K562 (cell line): Measurements from ENCODE around the gene NUP85. TPM values are rescaled to one million over a fixed set of nuclear protein-coding genes. Genes with fewer than 3 reads are reported as not detected.

Experiments
- E2F6 ChIP-seq, 2 experiments: IDR thresholded peaks; 2 replicates each; pipeline ENCODE4 v1.6.1; 2011; ENCODE audit warnings: borderline replicate concordance in 1 of 2, control low read depth in 1 of 2, low read depth in 1 of 2, low read length in 1 of 2, mild to moderate bottlenecking in 1 of 2, mixed read lengths in 1 of 2, moderate library complexity in 1 of 2; ENCODE audit not compliant: insufficient read depth in 1 of 2, insufficient read length in 1 of 2, poor library complexity in 1 of 2, severe bottlenecking in 1 of 2; ENCODE audit errors: extremely low read depth in 1 of 2
- EZH2 ChIP-seq: IDR thresholded peaks from 2 replicates; pipeline ENCODE4 v1.6.1; 2012; ENCODE audit warnings: low read depth, mild to moderate bottlenecking, inconsistent platforms, low read length, borderline replicate concordance
- HNRNPUL1 ChIP-seq: fragments of 200-400 bp; formaldehyde crosslinking; IDR thresholded peaks from 2 replicates; pipeline ENCODE4 v1.6.1; 2017; ENCODE audit warnings: low read length
- IRF9 ChIP-seq: fragments of 450-650 bp; IDR thresholded peaks from 2 replicates; pipeline ENCODE4 v1.6.1; 2016; ENCODE audit warnings: missing biosample characterization, missing genetic modification characterization
- MECOM ChIP-seq: fragments of 250-450 bp; sonication (Bioruptor Pico); IDR thresholded peaks from 2 replicates; pipeline ENCODE4 v1.8.0; 2022; ENCODE audit warnings: inconsistent platforms
- NUFIP1 ChIP-seq: fragments of 450-650 bp; IDR thresholded peaks from 2 replicates; pipeline ENCODE4 v1.6.1; 2018; ENCODE audit not compliant: partially characterized antibody
- SAP30 ChIP-seq: fragments of 200-600 bp; sonication (generic); IDR thresholded peaks from 2 replicates; pipeline ENCODE4 v1.6.1; 2012; ENCODE audit warnings: borderline replicate concordance, low read depth, mild to moderate bottlenecking, moderate library complexity, low read length, control low read depth, inconsistent platforms; ENCODE audit not compliant: insufficient read depth, poor library complexity, severe bottlenecking
- SMARCB1 ChIP-seq: IDR thresholded peaks from 2 replicates; pipeline ENCODE4 v1.6.1; 2011; ENCODE audit warnings: improper control_type of control experiment, low read depth; ENCODE audit not compliant: insufficient read length
- YY1 ChIP-seq, 3 experiments: IDR thresholded peaks; 2 replicates each; pipeline ENCODE4 v1.6.1; 2011; ENCODE audit warnings: low read length in 2 of 3, mild to moderate bottlenecking in 2 of 3, moderate library complexity in 2 of 3, borderline replicate concordance in 1 of 3, control low read depth in 1 of 3, low read depth in 1 of 3; ENCODE audit not compliant: insufficient read depth in 3 of 3, insufficient replicate concordance in 2 of 3, control insufficient read depth in 1 of 3, insufficient read length in 1 of 3; ENCODE audit errors: extremely low read depth in 1 of 3
- ZNF3 ChIP-seq: fragments of 250-450 bp; sonication (Bioruptor Pico); IDR thresholded peaks from 2 replicates; pipeline ENCODE4 v1.5.0; 2021; ENCODE audit warnings: mild to moderate bottlenecking, moderate library complexity
- ZNF408 ChIP-seq: fragments of 250-450 bp; sonication (Bioruptor Pico); IDR thresholded peaks from 2 replicates; pipeline ENCODE4 v1.4.0; 2020; ENCODE audit warnings: low read depth, mild to moderate bottlenecking, moderate library complexity
- polyA plus RNA-seq, 8 experiments: library from polyadenylated mRNA; depleted of rRNA in 4 of 8; stranded (reverse) in 5 of 8; unstranded in 3 of 8; fragments of >200 nt; fragmentation: Nextera tagmentation in 2 of 8; fragmentation: Illumina TruSeq in 1 of 8; extraction: Ambion mirVana in 2 of 8; extraction: Trizol in 1 of 8; gene quantifications; 2 replicates each; pipeline versions ENCODE4 v1.2.1 to v1.2.3, GENCODE V29; 2011 to 2014; ENCODE audit warnings: inconsistent platforms in 1 of 8, missing spikeins in 1 of 8
- total RNA-seq, 7 experiments: library from RNA; depleted of rRNA in 6 of 7; stranded (reverse); fragments of >200 nt in 6 of 7; fragmentation: Illumina TruSeq in 2 of 7; extraction: Trizol in 2 of 7; gene quantifications; 2 replicates each; pipeline versions ENCODE4 v1.2.1 to v1.2.3, GENCODE V29; 2011 to 2021; ENCODE audit warnings: low replicate concordance in 1 of 7
- TF ChIP-seq, protein P1 (sequence below): fragments of 250-450 bp; sonication (Bioruptor Pico); IDR thresholded peaks from 2 replicates; pipeline ENCODE4 v1.8.0; 2021; ENCODE audit warnings: moderate library complexity, mild to moderate bottlenecking, inconsistent platforms

NUP85 gene
- total and polyA plus RNA-seq, 9 of the 15 experiments (the other 6 are each of a cell fraction or from before 2014, with no cell fraction given), result 50.2 to 177 (median 110) TPM

- TF ChIP-seq E2F6 (IDR thresholded peaks at IDR 0.05; ENCODE audit: borderline replicate concordance in 1 of 2, extremely low read depth in 1 of 2, insufficient read depth in 1 of 2, insufficient read length in 1 of 2, low read depth in 1 of 2, low read length in 1 of 2, poor library complexity in 1 of 2, severe bottlenecking in 1 of 2) (peak; percentile 50 to 87), ZNF408 (CRISPR knock-in tag) (no peak), NUFIP1 (no peak), IRF9 (tag) (no peak; the same call in 1 of the 2 replicates), YY1 (IDR thresholded peaks at IDR 0.05; ENCODE audit: borderline replicate concordance in 1 of 3, control insufficient read depth in 1 of 3, extremely low read depth in 1 of 3, insufficient read depth in 3 of 3, insufficient read length in 1 of 3, insufficient replicate concordance in 2 of 3, low read depth in 1 of 3, low read length in 2 of 3) (peak; percentile 78 to 95 (median 93)), SMARCB1 (no peak), SAP30 (peak; percentile 12), HNRNPUL1 (no peak), ZNF3 (CRISPR knock-in tag) (no peak), MECOM (peak; percentile 67; the same call in 1 of the 2 replicates), EZH2 (no peak)
- TF ChIP-seq, protein P1, sequence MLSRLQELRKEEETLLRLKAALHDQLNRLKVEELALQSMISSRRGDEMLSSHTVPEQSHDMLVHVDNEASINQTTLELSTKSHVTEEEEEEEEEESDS (CRISPR knock-in tag), result no peak
- TF ChIP-seq, all 486 proteins: peak for 144
Observed at GRCh38 chr17:75182569-75183436, 22.7 kb upstream of the NUP85 start, which contains the start of gene SUMO2 (continued).
